Hepatocyte (in vitro differentiated cells): ENCODE results near the gene PSMC1.

Experiments used
- CTCF ChIP-seq: fragments of 200-600 bp; sonication (generic); IDR thresholded peaks from 2 replicates; pipeline ENCODE4 v1.5.1; 2016; ENCODE audit warnings: antibody characterized with exemption, mild to moderate bottlenecking; ENCODE audit not compliant: poor library complexity
- EZH2 ChIP-seq: fragments of 200-600 bp; sonication (generic); IDR thresholded peaks from 2 replicates; pipeline ENCODE4 v1.6.1; 2016; ENCODE audit warnings: antibody characterized with exemption, mild to moderate bottlenecking, borderline replicate concordance

GRCh38 chr14:90294872-90295271 is 38.5 kb downstream of the PSMC1 start:
- no peak for TF ChIP-seq CTCF
- TF ChIP-seq EZH2 = no peak
